ENCODE measurements around the gene OTX1. TPM values are rescaled to one million over a fixed set of nuclear protein-coding genes. Genes with fewer than 3 reads are reported as not detected.
A peak's percentile ranks its signal among the peaks of the same experiment; 100 is the strongest.

The OTX1 gene
- total and polyA plus RNA-seq, 2 donors (not counting 1 experiment from before 2014, with no cell fraction given) = 0.17 TPM; not detected in 1

DNA sequence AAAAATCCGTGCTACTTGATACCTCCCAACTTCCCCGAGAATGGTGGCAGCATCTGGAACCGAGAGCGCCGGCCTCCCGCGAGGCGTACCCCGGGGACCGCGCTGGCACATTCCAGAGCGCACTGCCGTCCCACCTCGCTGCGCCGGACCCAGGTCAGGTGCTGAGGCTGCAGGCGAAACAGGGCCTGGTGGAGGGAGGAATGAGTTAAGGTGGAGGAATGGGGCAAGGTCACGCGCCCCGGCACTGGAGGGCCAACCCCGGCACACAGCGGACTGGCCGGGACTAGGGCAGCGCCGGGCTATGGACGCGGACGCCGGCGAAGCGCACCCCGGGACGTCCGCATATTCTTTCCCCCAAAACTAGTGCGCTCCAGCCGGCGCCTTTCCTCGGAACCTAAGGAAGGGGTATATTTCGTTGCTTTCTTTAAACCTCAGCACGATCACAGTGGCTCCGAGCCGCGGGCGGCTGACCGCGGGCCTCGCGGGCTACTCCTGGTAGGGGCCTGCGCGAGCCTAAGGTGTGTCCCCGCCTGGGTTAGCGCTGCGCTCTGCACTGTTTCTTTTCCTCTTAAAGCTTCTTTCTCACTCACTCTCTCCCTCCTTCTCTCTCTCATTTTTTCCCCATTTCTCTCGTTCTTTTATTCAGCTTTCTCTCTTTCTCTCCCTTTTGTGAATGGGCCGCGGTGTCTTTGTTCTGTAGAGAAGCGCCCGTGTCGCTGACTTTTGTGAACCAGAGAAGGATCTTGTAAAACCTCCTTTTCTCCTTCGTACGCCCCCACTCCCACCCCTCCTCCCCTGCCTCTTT, 2.1 kb upstream of the OTX1 start:
- no peak overlapping the region for H3K9ac ChIP-seq (ENCODE audit: insufficient read depth, low read length)
- H4K20me1 ChIP-seq (ENCODE audit: control insufficient read depth, extremely low read depth, insufficient read depth, low read length) = no peaks in the 10 kb centered on the region
- H3K9me3 ChIP-seq (ENCODE audit: control insufficient read depth, insufficient read depth, low read depth, low read length) = no peaks in the 10 kb centered on the region
- no peaks in the 10 kb centered on the region for H3K4me1 ChIP-seq (ENCODE audit: control insufficient read depth, extremely low read depth, insufficient read depth, low read length)
- no peak for DNase-seq (ENCODE audit: low read depth in 2 of 2)
- no peak overlapping the region for H2AFZ ChIP-seq (ENCODE audit: low read length)
- peaks cover 3% of the 10 kb centered on the region for H3K36me3 ChIP-seq (ENCODE audit: control insufficient read depth, insufficient read depth, low read length)
- no peak overlapping the region for H3K4me2 ChIP-seq (ENCODE audit: extremely low read depth, insufficient read depth, low read length)
- H3K27me3 ChIP-seq (ENCODE audit: control insufficient read depth, insufficient read depth, low read length) = peaks cover 47% of the 10 kb centered on the region
- no peaks in the 10 kb centered on the region for H3K79me2 ChIP-seq (ENCODE audit: control insufficient read depth, insufficient read depth, low read length)
- no peak overlapping the region for H3K4me3 ChIP-seq (replicated peaks in 1 of 4; ENCODE audit: control extremely low read depth in 1 of 4, insufficient read depth in 1 of 4, low read depth in 3 of 4, low read length in 4 of 4)
- TF ChIP-seq EZH2 (IDR thresholded peaks at IDR 0.05; ENCODE audit: low read length, missing control alignments) = peak; percentile 88
- TF ChIP-seq, protein P1, sequence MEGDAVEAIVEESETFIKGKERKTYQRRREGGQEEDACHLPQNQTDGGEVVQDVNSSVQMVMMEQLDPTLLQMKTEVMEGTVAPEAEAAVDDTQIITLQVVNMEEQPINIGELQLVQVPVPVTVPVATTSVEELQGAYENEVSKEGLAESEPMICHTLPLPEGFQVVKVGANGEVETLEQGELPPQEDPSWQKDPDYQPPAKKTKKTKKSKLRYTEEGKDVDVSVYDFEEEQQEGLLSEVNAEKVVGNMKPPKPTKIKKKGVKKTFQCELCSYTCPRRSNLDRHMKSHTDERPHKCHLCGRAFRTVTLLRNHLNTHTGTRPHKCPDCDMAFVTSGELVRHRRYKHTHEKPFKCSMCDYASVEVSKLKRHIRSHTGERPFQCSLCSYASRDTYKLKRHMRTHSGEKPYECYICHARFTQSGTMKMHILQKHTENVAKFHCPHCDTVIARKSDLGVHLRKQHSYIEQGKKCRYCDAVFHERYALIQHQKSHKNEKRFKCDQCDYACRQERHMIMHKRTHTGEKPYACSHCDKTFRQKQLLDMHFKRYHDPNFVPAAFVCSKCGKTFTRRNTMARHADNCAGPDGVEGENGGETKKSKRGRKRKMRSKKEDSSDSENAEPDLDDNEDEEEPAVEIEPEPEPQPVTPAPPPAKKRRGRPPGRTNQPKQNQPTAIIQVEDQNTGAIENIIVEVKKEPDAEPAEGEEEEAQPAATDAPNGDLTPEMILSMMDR (conservative IDR thresholded peaks at IDR 0.05 in 1 of 2, IDR thresholded peaks at IDR 0.05 in 1 of 2; ENCODE audit: low read depth in 1 of 2, low read length in 2 of 2) = no peak
- no peak overlapping the region for H3K27ac ChIP-seq (ENCODE audit: insufficient read depth, low read length)

DNA sequence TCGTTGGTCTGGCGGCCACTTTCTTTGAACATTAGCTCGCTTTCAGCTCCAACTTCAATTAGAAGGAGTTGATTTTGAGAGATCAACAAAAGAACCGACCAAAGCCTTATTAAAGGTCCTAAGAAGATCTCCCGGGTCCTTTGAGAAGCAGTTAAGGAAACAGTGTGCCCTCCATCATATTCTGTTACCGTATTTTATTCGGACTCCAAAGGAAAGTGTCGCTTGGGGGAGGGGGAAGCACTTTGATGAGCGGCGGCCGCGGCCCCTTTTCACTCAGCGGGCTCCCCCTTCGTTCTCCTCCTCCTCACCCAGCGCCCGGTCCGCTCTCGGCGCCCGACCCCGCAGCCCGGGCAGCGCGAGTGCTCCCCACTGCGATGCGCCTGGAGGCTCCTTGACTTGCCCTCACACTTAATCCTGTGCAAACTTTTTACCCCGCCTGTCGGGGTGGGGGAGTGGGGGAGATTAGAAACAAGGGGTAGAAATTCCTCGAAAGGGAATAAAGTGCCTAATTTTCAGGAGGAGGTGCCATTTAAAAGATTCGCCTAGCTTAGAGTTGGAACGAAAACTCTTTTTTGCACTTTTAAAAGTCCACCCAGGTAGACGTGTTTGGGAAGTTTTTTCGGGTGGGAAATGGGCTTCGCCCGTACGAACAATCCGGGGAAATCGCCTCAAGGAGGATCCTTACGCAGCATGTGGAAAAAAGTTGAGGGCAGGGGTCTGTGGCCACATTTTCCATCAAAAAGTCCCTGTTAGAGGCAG, 1.2 kb upstream of the OTX1 start:
- DNase-seq (ENCODE audit: low read depth in 2 of 2) = no peak
- Histone ChIP-seq H3K9ac (ENCODE audit: insufficient read depth, low read length) (no peak overlapping the region), H4K20me1 (ENCODE audit: control insufficient read depth, extremely low read depth, insufficient read depth, low read length) (no peaks in the 10 kb centered on the region), H3K4me2 (ENCODE audit: extremely low read depth, insufficient read depth, low read length) (peak overlapping the region; percentile 89), H3K4me1 (ENCODE audit: control insufficient read depth, extremely low read depth, insufficient read depth, low read length) (no peaks in the 10 kb centered on the region), H3K79me2 (ENCODE audit: control insufficient read depth, insufficient read depth, low read length) (no peaks in the 10 kb centered on the region), H3K36me3 (ENCODE audit: control insufficient read depth, insufficient read depth, low read length) (peaks cover 3% of the 10 kb centered on the region), H3K27me3 (ENCODE audit: control insufficient read depth, insufficient read depth, low read length) (peaks cover 54% of the 10 kb centered on the region), H3K9me3 (ENCODE audit: control insufficient read depth, insufficient read depth, low read depth, low read length) (no peaks in the 10 kb centered on the region), H3K4me3 (replicated peaks in 1 of 4; ENCODE audit: control extremely low read depth in 1 of 4, insufficient read depth in 1 of 4, low read depth in 3 of 4, low read length in 4 of 4) (peak overlapping the region; percentile 14 to 56 (median 32)), H3K27ac (ENCODE audit: insufficient read depth, low read length) (no peak overlapping the region), H2AFZ (ENCODE audit: low read length) (no peak overlapping the region)
- TF ChIP-seq, protein P1 (conservative IDR thresholded peaks at IDR 0.05 in 1 of 2, IDR thresholded peaks at IDR 0.05 in 1 of 2; ENCODE audit: low read depth in 1 of 2, low read length in 2 of 2) = no peak
- TF ChIP-seq EZH2 (IDR thresholded peaks at IDR 0.05; ENCODE audit: low read length, missing control alignments) = peak; percentile 41

DNA sequence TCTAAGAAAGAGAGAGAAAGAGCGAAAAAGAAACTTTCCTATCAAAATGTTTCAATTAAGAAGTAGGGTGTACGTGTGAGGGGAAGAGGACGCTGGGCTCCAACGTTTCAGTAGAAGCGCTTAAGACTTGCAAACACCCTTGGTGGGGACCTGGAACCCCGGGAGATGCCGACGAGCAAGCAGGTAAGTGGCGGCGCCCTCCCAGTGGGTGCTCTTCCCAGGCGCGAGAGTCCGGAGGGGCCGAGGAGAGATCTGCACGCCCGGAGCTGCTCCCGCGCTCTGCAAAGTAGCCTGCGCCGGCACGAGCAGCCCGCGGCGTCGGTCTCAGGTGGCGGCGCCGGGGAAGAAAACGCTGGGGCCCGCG, 678 bp upstream of the OTX1 start:
- DNase-seq (ENCODE audit: low read depth in 2 of 2) = no peak
- no peak overlapping the region for H2AFZ ChIP-seq (ENCODE audit: low read length)

More for the DNA sequence above, 678 bp upstream of the OTX1 start:
- no peaks in the 10 kb centered on the region for H3K9me3 ChIP-seq (ENCODE audit: control insufficient read depth, insufficient read depth, low read depth, low read length)
- H3K27ac ChIP-seq (ENCODE audit: insufficient read depth, low read length) = no peak overlapping the region
- TF ChIP-seq, protein P1 (conservative IDR thresholded peaks at IDR 0.05 in 1 of 2, IDR thresholded peaks at IDR 0.05 in 1 of 2; ENCODE audit: low read depth in 1 of 2, low read length in 2 of 2) = no peak
- no peak for TF ChIP-seq EZH2 (IDR thresholded peaks at IDR 0.05; ENCODE audit: low read length, missing control alignments)
- H3K4me2 ChIP-seq (ENCODE audit: extremely low read depth, insufficient read depth, low read length) = peak overlapping the region; percentile 89
- peaks cover 60% of the 10 kb centered on the region for H3K27me3 ChIP-seq (ENCODE audit: control insufficient read depth, insufficient read depth, low read length)
- H3K36me3 ChIP-seq (ENCODE audit: control insufficient read depth, insufficient read depth, low read length) = peaks cover 2% of the 10 kb centered on the region
- no peaks in the 10 kb centered on the region for H3K4me1 ChIP-seq (ENCODE audit: control insufficient read depth, extremely low read depth, insufficient read depth, low read length)
- H3K9ac ChIP-seq (ENCODE audit: insufficient read depth, low read length) = no peak overlapping the region
- no peaks in the 10 kb centered on the region for H4K20me1 ChIP-seq (ENCODE audit: control insufficient read depth, extremely low read depth, insufficient read depth, low read length)
- no peaks in the 10 kb centered on the region for H3K79me2 ChIP-seq (ENCODE audit: control insufficient read depth, insufficient read depth, low read length)
- H3K4me3 ChIP-seq (replicated peaks in 1 of 4; ENCODE audit: control extremely low read depth in 1 of 4, insufficient read depth in 1 of 4, low read depth in 3 of 4, low read length in 4 of 4) = peak overlapping the region; percentile 14 to 56 (median 32)

Data from fibroblast of lung (primary cell).